ENCODE measurements around the gene ATG16L1. TPM values are rescaled to one million over a fixed set of nuclear protein-coding genes. Genes with fewer than 3 reads are reported as not detected.

The ATG16L1 gene
- total RNA-seq, 1 donor from 2014 or later: 24.8 TPM

DNA sequence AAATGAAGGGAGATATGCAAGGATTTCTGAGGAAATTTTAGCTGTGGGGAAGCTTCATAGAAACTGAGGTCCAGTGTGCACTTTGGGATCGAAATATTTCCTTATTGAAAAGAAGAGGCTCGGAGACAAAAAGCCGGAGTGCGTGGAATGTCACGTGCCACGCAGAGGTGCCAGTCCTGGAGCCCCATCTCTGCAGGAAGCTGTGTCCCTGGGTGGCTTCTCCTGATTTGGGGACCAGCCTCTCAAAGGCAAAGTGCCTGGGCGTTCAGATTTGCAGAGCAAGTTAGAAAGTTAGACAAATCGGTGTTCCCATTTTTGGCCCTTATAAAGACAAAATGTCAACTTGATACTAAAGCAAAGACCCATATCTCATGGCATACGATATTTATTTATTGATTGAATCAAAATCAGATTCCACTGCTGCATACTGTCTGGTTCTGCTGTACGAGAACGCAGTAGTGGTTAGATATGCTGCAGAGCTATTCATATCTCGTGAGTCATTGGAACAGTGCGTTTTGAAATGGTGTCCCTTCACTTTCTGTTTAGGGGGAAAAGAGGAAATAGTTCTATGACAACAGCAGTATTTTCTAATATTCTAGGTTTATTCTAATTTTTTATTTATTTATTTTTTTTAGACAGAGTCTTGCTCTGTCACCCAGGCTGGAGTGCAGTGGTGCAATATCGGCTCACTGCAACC is 9.1 kb upstream of the ATG16L1 start:
- H3K4me3 Mint-ChIP-seq (ENCODE audit: unreplicated experiment): no peak overlapping the region
- DNase-seq (ENCODE audit: low spot score): no peak
- TF ChIP-seq, protein P1, sequence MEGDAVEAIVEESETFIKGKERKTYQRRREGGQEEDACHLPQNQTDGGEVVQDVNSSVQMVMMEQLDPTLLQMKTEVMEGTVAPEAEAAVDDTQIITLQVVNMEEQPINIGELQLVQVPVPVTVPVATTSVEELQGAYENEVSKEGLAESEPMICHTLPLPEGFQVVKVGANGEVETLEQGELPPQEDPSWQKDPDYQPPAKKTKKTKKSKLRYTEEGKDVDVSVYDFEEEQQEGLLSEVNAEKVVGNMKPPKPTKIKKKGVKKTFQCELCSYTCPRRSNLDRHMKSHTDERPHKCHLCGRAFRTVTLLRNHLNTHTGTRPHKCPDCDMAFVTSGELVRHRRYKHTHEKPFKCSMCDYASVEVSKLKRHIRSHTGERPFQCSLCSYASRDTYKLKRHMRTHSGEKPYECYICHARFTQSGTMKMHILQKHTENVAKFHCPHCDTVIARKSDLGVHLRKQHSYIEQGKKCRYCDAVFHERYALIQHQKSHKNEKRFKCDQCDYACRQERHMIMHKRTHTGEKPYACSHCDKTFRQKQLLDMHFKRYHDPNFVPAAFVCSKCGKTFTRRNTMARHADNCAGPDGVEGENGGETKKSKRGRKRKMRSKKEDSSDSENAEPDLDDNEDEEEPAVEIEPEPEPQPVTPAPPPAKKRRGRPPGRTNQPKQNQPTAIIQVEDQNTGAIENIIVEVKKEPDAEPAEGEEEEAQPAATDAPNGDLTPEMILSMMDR (IDR thresholded peaks at IDR 0.05): no peak
- no peaks in the 10 kb centered on the region for H3K9me3 Mint-ChIP-seq (ENCODE audit: low read depth)
- H3K27me3 Mint-ChIP-seq (ENCODE audit: low read depth): no peaks in the 10 kb centered on the region
- H3K36me3 Mint-ChIP-seq (ENCODE audit: low read depth): no peaks in the 10 kb centered on the region
- no peak overlapping the region for H3K27ac Mint-ChIP-seq (ENCODE audit: unreplicated experiment)
- no peaks in the 10 kb centered on the region for H3K4me1 Mint-ChIP-seq (ENCODE audit: low read depth)

DNA sequence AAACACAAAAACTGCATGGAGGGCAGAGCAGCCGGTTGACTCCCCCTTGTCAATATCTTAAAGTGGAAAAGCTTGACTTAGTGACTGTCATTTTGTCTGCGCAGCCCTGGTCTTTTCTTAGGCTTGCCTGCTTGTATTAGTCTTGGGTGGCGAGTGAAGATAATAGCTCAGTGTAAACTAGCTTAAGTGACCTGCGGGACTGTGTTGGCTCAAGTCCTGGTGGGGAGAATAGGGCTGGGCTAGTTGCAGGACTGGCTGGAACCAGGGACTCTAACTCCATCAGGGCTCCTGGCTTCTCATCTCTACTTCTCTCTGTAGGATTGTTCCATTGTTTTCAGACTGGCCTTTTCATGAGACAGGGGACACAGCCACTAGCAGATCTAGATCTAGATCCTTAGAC is 8.1 kb upstream of the ATG16L1 start:
- TF ChIP-seq, protein P1 (IDR thresholded peaks at IDR 0.05): no peak
- Mint-ChIP-seq H3K4me3 (ENCODE audit: unreplicated experiment) (no peak overlapping the region), H3K9me3 (ENCODE audit: low read depth) (no peaks in the 10 kb centered on the region), H3K36me3 (ENCODE audit: low read depth) (no peaks in the 10 kb centered on the region), H3K4me1 (ENCODE audit: low read depth) (no peaks in the 10 kb centered on the region), H3K27me3 (ENCODE audit: low read depth) (no peaks in the 10 kb centered on the region), H3K27ac (ENCODE audit: unreplicated experiment) (no peak overlapping the region)
- no peak for DNase-seq (ENCODE audit: low spot score)

DNA sequence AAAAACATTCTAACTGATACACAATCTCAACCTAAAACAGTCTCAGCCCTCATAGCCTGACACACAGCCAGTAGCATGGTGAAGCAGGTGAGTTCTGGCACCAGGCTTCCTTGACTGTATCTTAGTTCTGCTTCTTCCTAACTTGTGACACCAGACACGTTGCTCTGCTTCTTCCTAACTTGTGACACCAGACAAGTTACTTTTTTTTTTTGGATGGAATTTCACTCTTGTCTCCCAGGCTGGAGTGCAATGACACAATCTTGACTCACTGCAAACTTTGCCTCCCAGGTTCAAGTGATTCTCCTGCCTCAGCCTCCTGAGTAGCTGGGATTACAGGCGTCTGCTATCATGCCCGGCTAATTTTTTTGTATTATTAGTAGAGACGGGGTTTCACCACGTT is 6.7 kb upstream of the ATG16L1 start:
- H3K4me1 Mint-ChIP-seq (ENCODE audit: low read depth): no peaks in the 10 kb centered on the region
- no peaks in the 10 kb centered on the region for H3K36me3 Mint-ChIP-seq (ENCODE audit: low read depth)
- H3K9me3 Mint-ChIP-seq (ENCODE audit: low read depth): no peaks in the 10 kb centered on the region
- H3K27me3 Mint-ChIP-seq (ENCODE audit: low read depth): no peaks in the 10 kb centered on the region
- TF ChIP-seq, protein P1 (IDR thresholded peaks at IDR 0.05): no peak
- no peak for DNase-seq (ENCODE audit: low spot score)
- no peak overlapping the region for H3K27ac Mint-ChIP-seq (ENCODE audit: unreplicated experiment)
- no peak overlapping the region for H3K4me3 Mint-ChIP-seq (ENCODE audit: unreplicated experiment)

DNA sequence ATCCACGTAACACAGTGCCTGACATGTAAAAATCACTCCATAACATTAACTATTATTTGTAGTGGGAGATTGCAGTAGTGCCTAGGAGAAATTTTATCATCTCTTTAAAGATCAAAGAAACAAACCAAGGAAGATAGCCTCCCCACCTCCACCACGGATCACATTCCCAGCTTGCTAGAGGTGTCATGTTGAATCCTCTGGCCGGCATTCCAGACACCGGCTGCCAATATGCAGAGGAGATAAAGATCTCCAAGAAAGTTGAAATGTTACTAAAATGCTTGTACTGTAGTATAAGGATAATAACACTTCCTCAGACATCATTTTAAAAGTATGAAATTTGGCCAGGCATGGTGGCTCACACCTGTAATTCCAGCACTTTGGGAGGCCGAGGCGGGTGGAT is 6.1 kb upstream of the ATG16L1 start:
- Mint-ChIP-seq H3K4me1 (ENCODE audit: low read depth) (no peaks in the 10 kb centered on the region), H3K27ac (ENCODE audit: unreplicated experiment) (no peak overlapping the region), H3K36me3 (ENCODE audit: low read depth) (no peaks in the 10 kb centered on the region), H3K27me3 (ENCODE audit: low read depth) (no peaks in the 10 kb centered on the region), H3K9me3 (ENCODE audit: low read depth) (no peaks in the 10 kb centered on the region), H3K4me3 (ENCODE audit: unreplicated experiment) (no peak overlapping the region)
- DNase-seq (ENCODE audit: low spot score): no peak
- TF ChIP-seq, protein P1 (IDR thresholded peaks at IDR 0.05): no peak

DNA sequence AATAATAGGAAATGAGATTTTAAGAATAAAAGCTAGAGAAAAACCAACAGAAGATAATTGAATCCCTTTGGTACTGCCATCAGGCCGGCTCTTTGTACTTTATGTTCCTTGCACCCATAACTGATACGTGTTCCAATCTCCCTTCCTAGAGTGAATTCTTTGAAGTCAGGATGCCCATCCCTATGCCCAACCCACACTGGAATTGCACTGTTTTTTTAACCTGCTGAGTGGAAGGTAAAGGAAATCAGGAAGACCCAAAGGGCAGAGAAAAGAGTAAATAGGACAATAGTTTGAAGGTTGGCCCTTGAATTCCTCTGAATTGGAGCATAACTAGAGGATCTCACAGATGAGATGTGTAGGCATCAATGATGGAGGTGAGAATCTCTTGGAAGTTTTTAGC is 4.4 kb upstream of the ATG16L1 start:
- Mint-ChIP-seq H3K36me3 (ENCODE audit: low read depth) (no peaks in the 10 kb centered on the region), H3K27ac (ENCODE audit: unreplicated experiment) (no peak overlapping the region), H3K9me3 (ENCODE audit: low read depth) (no peaks in the 10 kb centered on the region), H3K27me3 (ENCODE audit: low read depth) (no peaks in the 10 kb centered on the region), H3K4me1 (ENCODE audit: low read depth) (no peaks in the 10 kb centered on the region), H3K4me3 (ENCODE audit: unreplicated experiment) (no peak overlapping the region)
- TF ChIP-seq, protein P1 (IDR thresholded peaks at IDR 0.05): no peak
- no peak for DNase-seq (ENCODE audit: low spot score)

Data from chondrocyte (in vitro differentiated cells).